DOHH2 (cell line): Measurements from ENCODE around the gene TKT.

Experiments
- CTCF ChIP-seq: fragments of 200-600 bp; sonication (generic); IDR thresholded peaks from one replicate; pipeline ENCODE4 v1.5.1; 2014; ENCODE audit warnings: antibody characterized with exemption, mild to moderate bottlenecking, low read depth, low read length; ENCODE audit not compliant: poor library complexity, severe bottlenecking
- EZH2phosphoT487 ChIP-seq: fragments of 200-600 bp; sonication (generic); IDR thresholded peaks from 2 replicates; pipeline ENCODE4 v1.6.1; 2017; ENCODE audit warnings: borderline replicate concordance, mild to moderate bottlenecking, antibody characterized with exemption, low read length, moderate library complexity, mixed read lengths

- no peak for TF ChIP-seq CTCF
- TF ChIP-seq EZH2phosphoT487 = no peak
Measured at GRCh38 chr3:53215816-53216215, 40.0 kb downstream of the TKT start.
